ENCODE data around the gene ST6GALNAC5.

GRCh38 chr1:76833856-76834255 is 33.4 kb upstream of the ST6GALNAC5 start:
- no peak for TF ChIP-seq CTCF (conservative IDR thresholded peaks at IDR 0.05 in 1 of 2, IDR thresholded peaks at IDR 0.05 in 1 of 2; ENCODE audit: extremely low read depth in 1 of 2, insufficient read depth in 1 of 2, low read depth in 1 of 2, low read length in 2 of 2)
- TF ChIP-seq EZH2 (IDR thresholded peaks at IDR 0.05; ENCODE audit: borderline replicate concordance, low read length) = no peak

All from mammary epithelial cell (primary cell).